Cardiac muscle cell (in vitro differentiated cells and primary cell): ENCODE data around the gene CPNE6. TPM values are rescaled to one million over a fixed set of nuclear protein-coding genes. Genes with fewer than 3 reads are reported as not detected.
A peak's percentile ranks its signal among the peaks of the same experiment; 100 is the strongest.

Experiments
- DNase-seq, 2 donors: peaks; one replicate each; pipeline versions ENCODE4 v3.0.0 to v3.0.0-alpha.2; 2010 to 2017; ENCODE audit warnings: low read depth in 1 of 2, low spot score in 1 of 2
- H3K27ac ChIP-seq: fragments of 200-600 bp; sonication (generic); 2 replicates; pipeline ENCODE4 v1.5.1; 2016
- H3K27me3 ChIP-seq: fragments of 200-600 bp; sonication (generic); 2 replicates; pipeline ENCODE4 v1.6.0; 2016; ENCODE audit warnings: control low read depth
- H3K36me3 ChIP-seq: fragments of 200-600 bp; sonication (generic); 2 replicates; pipeline ENCODE4 v1.5.1; 2016; ENCODE audit warnings: control low read depth
- H3K4me1 ChIP-seq: fragments of 200-600 bp; sonication (generic); 2 replicates; pipeline ENCODE4 v1.8.1; 2017; ENCODE audit warnings: low read depth, mild to moderate bottlenecking, mixed run types
- H3K4me3 ChIP-seq: fragments of 200-600 bp; sonication (generic); 2 replicates; pipeline ENCODE4 v1.5.1; 2016; ENCODE audit warnings: mild to moderate bottlenecking
- H3K9me3 ChIP-seq: fragments of 200-600 bp; sonication (generic); 2 replicates; pipeline ENCODE4 v1.5.1; 2017; ENCODE audit warnings: low read depth, mild to moderate bottlenecking, control low read depth
- polyA plus RNA-seq: library from polyadenylated mRNA; unstranded; fragments of >200 nt; fragmentation: Nextera tagmentation; extraction: Ambion mirVana; gene quantifications from 2 replicates; pipeline ENCODE4 v1.2.1, GENCODE V29; 2016
- total RNA-seq: library from RNA; depleted of rRNA; stranded (reverse); fragments of >200 nt; gene quantifications from 2 replicates; pipeline ENCODE4 v1.2.3, GENCODE V29; 2016
- TF ChIP-seq, protein P1 (sequence below): IDR thresholded peaks from 2 replicates; pipeline ENCODE4 v1.5.1; 2012; ENCODE audit warnings: low read depth, mild to moderate bottlenecking, low read length

Gene CPNE6
- total and polyA plus RNA-seq, 2 experiments from 2014 or later, result 0.12 to 0.43 TPM

DNA sequence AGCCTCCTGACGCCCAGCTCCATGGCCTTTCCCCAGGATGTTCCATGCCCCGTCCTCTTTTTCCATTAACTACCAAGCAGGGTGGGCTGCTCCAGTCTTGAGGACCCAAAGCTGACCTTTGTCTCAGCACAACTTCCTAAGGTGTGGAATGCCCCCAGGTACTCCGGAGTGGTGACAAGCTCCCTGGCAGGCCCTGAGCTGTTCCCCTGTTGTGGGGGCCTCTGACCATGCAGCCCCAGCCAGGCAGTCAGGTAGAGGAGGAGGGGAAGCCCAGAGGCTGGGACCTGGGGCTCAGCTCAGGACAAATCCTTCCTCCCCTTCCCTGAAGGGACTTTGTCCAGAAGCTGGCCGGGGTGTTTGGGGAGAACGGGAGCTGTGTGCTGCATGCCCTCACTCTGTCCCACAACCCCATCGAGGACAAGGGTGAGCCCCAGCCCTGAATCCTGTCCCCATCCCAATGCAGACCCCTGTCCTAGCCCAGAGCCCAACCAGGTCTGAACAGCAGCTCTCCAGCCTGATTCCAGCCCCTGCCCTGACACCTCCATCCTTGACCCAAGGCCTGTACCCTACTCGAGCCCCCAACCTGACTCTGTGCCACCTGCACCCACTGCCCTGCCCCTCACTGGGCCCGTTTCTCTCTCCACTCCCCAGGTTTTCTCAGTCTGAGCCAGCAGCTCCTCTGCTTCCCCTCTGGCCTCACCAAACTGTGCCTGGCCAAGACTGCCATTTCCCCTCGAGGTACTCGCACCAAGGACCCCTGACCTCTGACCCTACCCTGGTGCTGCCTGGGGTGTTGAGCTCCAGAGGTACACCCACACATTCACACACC lies 15.2 kb upstream of the CPNE6 start:
- TF ChIP-seq, protein P1, sequence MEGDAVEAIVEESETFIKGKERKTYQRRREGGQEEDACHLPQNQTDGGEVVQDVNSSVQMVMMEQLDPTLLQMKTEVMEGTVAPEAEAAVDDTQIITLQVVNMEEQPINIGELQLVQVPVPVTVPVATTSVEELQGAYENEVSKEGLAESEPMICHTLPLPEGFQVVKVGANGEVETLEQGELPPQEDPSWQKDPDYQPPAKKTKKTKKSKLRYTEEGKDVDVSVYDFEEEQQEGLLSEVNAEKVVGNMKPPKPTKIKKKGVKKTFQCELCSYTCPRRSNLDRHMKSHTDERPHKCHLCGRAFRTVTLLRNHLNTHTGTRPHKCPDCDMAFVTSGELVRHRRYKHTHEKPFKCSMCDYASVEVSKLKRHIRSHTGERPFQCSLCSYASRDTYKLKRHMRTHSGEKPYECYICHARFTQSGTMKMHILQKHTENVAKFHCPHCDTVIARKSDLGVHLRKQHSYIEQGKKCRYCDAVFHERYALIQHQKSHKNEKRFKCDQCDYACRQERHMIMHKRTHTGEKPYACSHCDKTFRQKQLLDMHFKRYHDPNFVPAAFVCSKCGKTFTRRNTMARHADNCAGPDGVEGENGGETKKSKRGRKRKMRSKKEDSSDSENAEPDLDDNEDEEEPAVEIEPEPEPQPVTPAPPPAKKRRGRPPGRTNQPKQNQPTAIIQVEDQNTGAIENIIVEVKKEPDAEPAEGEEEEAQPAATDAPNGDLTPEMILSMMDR, result no peak
- Histone ChIP-seq H3K4me3 (no peak overlapping the region), H3K4me1 (no peaks in the 10 kb centered on the region), H3K27me3 (no peaks in the 10 kb centered on the region), H3K27ac (no peak overlapping the region), H3K9me3 (no peaks in the 10 kb centered on the region), H3K36me3 (no peaks in the 10 kb centered on the region)
- no peak for DNase-seq

DNA sequence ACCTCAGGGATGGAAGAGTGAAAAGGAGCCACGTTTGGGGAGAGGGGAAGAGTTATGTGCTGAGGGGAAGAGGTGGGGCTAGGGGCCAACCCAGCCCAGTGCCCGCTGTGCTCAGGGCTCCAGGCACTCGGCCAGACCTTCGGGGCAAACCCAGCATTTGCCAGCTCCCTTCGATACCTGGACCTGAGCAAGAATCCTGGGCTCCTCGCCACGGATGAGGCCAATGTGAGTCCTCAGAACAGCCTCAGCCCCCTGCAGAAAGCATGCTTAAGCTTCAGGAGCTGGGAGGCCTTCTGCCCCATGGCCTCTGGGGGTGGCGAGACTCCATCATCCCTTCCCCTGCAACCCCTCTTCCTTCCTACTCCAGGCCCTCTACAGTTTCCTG lies 14.6 kb upstream of the CPNE6 start:
- no peak for DNase-seq
- no peak overlapping the region for H3K27ac ChIP-seq
- H3K4me1 ChIP-seq, result no peaks in the 10 kb centered on the region
- no peaks in the 10 kb centered on the region for H3K9me3 ChIP-seq
- H3K36me3 ChIP-seq, result no peaks in the 10 kb centered on the region
- no peaks in the 10 kb centered on the region for H3K27me3 ChIP-seq
- TF ChIP-seq, protein P1, result no peak
- H3K4me3 ChIP-seq, result no peak overlapping the region

DNA sequence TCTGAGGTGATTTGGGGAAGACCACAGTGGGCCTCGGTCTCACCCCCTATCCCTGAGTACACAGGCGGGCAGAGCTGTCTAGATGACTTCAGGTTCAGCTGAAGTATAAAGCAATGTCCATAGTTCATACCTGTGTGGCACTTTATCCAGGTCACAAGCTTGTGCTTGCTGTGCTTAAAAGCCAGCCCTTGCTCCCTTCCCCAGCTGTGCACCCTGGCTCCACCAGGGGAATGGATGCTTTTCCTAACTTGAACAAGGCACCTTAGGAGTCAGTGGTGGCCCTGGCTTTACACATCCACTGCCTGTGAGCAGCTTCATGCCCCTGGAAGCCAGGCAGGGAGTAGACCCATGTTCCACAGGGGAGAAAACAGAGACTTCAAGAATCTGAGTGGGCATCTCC lies 14.1 kb upstream of the CPNE6 start:
- DNase-seq, result no peak
- H3K36me3 ChIP-seq, result no peaks in the 10 kb centered on the region
- no peak overlapping the region for H3K27ac ChIP-seq
- H3K27me3 ChIP-seq, result no peaks in the 10 kb centered on the region
- TF ChIP-seq, protein P1, result no peak
- H3K4me3 ChIP-seq, result no peak overlapping the region
- H3K4me1 ChIP-seq, result no peaks in the 10 kb centered on the region
- H3K9me3 ChIP-seq, result no peaks in the 10 kb centered on the region

DNA sequence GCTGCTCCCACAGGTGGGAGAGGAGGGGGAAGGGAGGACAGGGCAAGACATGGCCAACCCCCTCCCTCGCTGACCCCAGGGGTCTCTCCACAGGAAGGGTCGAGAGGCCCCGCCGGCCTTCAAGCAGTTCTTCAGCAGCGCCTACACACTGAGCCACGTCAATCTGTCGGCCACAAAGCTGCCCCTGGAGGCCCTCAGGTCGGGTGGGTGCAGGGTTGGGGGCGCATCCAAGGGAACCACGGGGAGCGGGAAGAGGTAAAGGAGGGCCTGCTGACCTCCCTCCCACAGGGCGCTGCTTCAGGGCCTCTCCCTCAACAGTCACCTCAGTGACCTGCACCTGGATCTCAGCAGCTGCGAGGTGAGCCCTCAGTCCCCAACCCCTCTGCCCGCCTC lies 13.5 kb upstream of the CPNE6 start:
- Histone ChIP-seq H3K4me1 (no peaks in the 10 kb centered on the region), H3K4me3 (no peak overlapping the region), H3K27ac (no peak overlapping the region), H3K9me3 (no peaks in the 10 kb centered on the region), H3K27me3 (no peaks in the 10 kb centered on the region), H3K36me3 (no peaks in the 10 kb centered on the region)
- TF ChIP-seq, protein P1, result no peak
- DNase-seq, result no peak

DNA sequence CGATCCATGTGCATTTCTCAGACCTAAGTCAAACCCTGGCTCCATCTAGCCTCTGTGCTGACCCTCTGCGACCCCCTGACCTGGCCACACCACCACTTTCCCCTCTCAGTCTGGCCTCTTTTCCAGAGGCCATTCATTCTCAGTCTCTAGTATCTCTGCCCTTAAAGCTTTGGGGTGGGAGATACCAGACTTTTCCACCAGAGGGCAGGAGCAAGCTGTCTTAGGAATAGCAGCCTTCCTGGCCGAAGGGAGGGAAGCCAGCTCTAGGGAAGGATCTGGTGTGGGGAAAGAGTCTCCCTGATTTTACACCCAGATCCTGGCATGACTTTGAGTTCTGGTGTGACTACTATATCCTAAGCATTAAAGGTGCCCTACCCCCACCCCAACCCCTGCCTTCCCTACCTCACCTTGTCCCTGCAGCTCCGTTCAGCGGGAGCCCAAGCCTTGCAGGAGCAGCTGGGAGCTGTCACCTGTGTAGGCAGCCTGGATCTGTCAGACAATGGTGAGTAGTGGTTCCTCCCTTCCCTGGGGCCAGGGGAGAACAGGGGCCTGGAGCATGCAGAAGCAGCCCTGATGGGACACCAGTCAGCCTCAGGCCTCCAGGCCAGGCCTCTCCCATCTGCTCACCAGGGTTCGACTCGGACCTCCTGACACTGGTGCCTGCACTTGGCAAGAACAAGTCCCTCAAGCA lies 13.0 kb upstream of the CPNE6 start:
- Histone ChIP-seq H3K27me3 (no peaks in the 10 kb centered on the region), H3K36me3 (no peaks in the 10 kb centered on the region), H3K9me3 (no peaks in the 10 kb centered on the region), H3K4me1 (no peaks in the 10 kb centered on the region), H3K4me3 (no peak overlapping the region), H3K27ac (no peak overlapping the region)
- peak; percentile 76 to 85 for DNase-seq
- TF ChIP-seq, protein P1, result peak; percentile 71
